Measurements from ENCODE around the gene STRIT1.
"Not testable (repeated sequence)": the region's sequence is repeated elsewhere in the genome, so short reads cannot be mapped to it uniquely, and the experiment has no call there.

STRIT1 gene

DNA sequence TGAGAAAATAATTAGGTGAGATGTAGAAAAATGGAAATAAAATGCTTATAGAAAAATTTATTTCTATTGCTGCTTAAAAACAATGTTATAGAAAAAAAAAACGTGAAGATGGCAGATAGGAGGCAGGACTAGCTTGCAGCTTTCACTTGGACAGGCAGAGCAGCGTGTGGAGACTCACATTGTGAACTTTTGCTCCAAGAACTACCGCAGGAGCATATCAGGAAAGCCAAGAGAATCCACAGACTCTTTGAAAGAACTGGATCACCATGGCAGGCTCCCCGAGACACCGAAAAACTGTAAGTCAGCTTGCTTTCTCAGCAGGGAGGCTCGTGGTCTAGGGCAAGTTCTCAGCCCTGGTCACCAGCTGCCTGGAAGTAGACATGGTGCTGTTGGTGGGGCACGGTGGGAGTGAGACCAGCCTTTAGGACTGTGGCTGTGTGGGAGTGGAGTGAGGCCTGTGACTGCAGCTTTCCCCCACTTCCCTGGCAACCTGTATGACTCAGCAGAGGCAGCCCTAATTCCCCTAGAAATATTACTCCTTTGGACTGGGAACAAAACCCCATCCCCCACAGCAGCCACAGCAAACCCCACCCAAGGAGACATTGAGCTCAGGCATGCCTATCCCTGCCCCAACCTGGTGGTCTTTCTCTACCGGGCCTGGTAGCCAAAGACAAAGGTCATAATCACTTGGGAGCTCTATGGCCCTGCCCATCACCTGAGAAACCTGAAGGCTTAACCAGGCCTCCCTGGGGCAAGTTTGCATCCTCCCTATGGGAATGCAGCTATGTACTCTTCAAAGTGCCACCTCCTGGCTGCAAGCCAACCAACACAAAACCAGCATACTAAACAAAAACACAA, 22.8 kb downstream of the STRIT1 start:
- no peak for DNase-seq (ENCODE audit: low spot score)

- DNase-seq (ENCODE audit: low spot score), result no peak
Observed at GRCh38 chr3:155270063-155270462, 23.4 kb downstream of the STRIT1 start.

DNA sequence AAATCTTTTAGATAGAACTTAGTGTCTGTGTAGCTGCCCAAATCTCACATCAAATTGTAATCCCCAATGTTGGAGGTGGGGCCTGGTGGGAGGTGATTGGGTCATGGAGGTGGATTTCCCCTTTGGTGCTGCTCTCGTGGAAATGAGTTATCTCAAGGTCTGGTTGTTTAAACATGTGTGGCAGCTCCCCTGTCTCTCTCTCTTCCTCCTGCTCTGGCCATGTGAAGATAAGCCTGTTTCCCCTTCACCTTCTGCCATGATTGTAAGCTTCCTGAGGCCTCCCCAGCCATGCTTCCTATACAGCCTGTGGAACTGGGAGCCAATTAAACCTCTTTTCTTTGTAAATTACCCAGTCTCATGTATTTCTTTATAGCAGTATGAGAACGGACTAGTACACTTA, 30.6 kb downstream of the STRIT1 start:
- not testable (repeated sequence) for DNase-seq (ENCODE audit: low spot score)

GRCh38 chr3:155262295-155262694, 31.2 kb downstream of the STRIT1 start:
- no peak for DNase-seq (ENCODE audit: low spot score)

GRCh38 chr3:155254445-155254844, 39.0 kb downstream of the STRIT1 start:
- no peak for DNase-seq (ENCODE audit: low spot score)

DNA sequence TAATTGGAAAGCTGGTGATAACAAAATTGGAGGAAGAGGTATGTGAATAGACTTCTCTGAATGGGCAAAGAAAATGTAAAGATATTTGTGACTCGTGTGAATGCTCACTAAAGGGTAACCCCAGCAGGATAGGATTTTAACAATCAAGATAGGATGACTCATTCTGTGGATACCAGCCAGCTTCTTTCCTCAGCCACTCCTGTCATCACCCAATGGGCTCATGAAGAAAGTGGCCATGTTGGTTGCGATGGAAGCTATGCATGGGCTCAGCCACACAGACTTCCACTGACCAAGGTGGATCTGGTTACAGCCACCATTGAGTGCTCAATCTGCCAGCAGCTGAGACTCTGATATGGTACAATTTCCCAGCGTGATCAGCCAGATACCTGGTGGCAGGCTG, 40.9 kb downstream of the STRIT1 start:
- no peak for DNase-seq (ENCODE audit: low spot score)

- DNase-seq (ENCODE audit: low spot score), result no peak
Observed at GRCh38 chr3:155252021-155252420, 41.5 kb downstream of the STRIT1 start.

- no peak for DNase-seq (ENCODE audit: low spot score)
Observed at GRCh38 chr3:155248531-155249187, 44.8 kb downstream of the STRIT1 start.

DNA sequence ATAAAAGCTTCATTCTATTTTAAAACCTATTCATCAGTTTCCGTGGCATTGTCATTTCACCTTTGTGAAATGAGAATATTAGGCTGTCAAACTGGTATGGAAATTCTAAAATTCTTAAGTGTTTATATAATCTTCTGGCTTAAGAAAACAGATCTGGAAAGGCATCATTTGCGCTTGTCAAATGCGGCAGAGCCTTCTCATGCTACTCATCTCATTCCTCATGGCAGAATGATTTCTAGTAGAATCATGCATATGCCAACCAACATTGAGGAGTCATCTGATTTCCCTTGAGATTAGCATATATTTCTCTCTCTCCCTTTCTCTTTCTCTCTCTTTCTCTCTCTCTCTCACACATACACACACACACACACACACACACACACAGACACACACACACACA, 48.8 kb downstream of the STRIT1 start:
- DNase-seq (ENCODE audit: low spot score), result no peak

GRCh38 chr3:155244216-155244615, 49.3 kb downstream of the STRIT1 start:
- DNase-seq (ENCODE audit: low spot score), result no peak

GRCh38 chr3:155243512-155243921, 50.0 kb downstream of the STRIT1 start:
- DNase-seq (ENCODE audit: low spot score), result no peak

DNA sequence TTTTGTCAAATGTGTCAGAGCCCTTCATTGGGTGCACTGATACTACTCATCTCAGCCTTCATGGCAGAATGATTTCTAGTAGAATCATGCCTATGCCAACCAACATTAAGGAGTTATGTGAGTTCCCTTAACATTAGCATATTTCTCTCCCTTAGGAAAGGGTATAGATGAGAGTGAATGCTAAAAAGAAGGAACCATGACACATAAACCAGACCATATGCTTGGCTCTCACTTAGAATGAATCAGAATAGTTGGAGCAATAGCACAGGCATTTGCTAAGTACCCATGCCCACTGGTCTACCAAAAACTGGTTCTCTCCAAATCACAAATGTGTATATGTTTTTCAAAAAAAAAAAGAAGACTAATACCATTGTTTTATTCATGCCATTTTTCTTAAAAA, 51.1 kb downstream of the STRIT1 start:
- no peak for DNase-seq (ENCODE audit: low spot score)

- DNase-seq (ENCODE audit: low spot score), result no peak
Observed at GRCh38 chr3:155241579-155241978, 51.9 kb downstream of the STRIT1 start.
